Transverse colon (tissue), 4 donors: Measurements from ENCODE around the gene ZBED1. TPM values are rescaled to one million over a fixed set of nuclear protein-coding genes. Genes with fewer than 3 reads are reported as not detected.

Experiments
- DNase-seq: peaks from one replicate; pipeline ENCODE4 v3.0.0-alpha.2; 2019
- H3K27ac ChIP-seq, 4 donors: fragments of 200-600 bp; sonication (generic); 2 replicates each; pipeline ENCODE4 v1.5.1; 2016 to 2018; ENCODE audit warnings: inconsistent platforms in 4 of 4
- H3K27me3 ChIP-seq: fragments of 200-600 bp; sonication (generic); 2 replicates; pipeline ENCODE4 v1.5.1; 2017; ENCODE audit warnings: inconsistent platforms
- H3K36me3 ChIP-seq, 4 donors: fragments of 200-600 bp; sonication (generic); 2 replicates each; pipeline ENCODE4 v1.5.1; 2017 to 2019; ENCODE audit warnings: inconsistent platforms in 4 of 4
- H3K4me1 ChIP-seq, 4 donors: fragments of 200-600 bp; sonication (generic); 2 replicates each; pipeline ENCODE4 v1.5.1; 2017 to 2020; ENCODE audit warnings: inconsistent platforms in 4 of 4
- H3K4me3 ChIP-seq, 4 donors: fragments of 200-600 bp; sonication (generic); 1 replicate in 1 of 4; 2 replicates in 3 of 4; pipeline versions ENCODE4 v1.5.1 to v1.6.1; 2017 to 2019; ENCODE audit warnings: inconsistent platforms in 4 of 4
- H3K9me3 ChIP-seq, 2 donors: fragments of 200-600 bp; sonication (generic); 2 replicates each; pipeline ENCODE4 v1.5.1; 2017 to 2019; ENCODE audit warnings: inconsistent platforms in 2 of 2
- EP300 ChIP-seq: sonication (generic); formaldehyde crosslinking; IDR thresholded peaks from one replicate; pipeline ENCODE4 v1.6.1; 2017; ENCODE audit warnings: antibody characterized with exemption, low read depth
- POLR2A ChIP-seq: fragments of 450-650 bp; IDR thresholded peaks from one replicate; pipeline ENCODE4 v1.6.1; 2016; ENCODE audit warnings: antibody characterized with exemption, mild to moderate bottlenecking, moderate library complexity
- POLR2AphosphoS5 ChIP-seq, 3 donors: sonication (generic); formaldehyde crosslinking; IDR thresholded peaks; one replicate each; pipeline ENCODE4 v1.6.1; 2016; ENCODE audit warnings: antibody characterized with exemption in 3 of 3
- WGBS, 2 donors: methylation state at CpG; one replicate each; pipeline ENCODE4 v1.1.5; 2018; ENCODE audit warnings: low coverage in 1 of 2; 5-methylcytosine and 5-hydroxymethylcytosine counted together
- in situ Hi-C, 4 donors: fragments of 200-750 bp; cut with MboI; loops; one replicate each; pipeline versions ENCODE4 v1.15.0 to v1.15.1; 2017; ENCODE audit warnings: low sequenced_read_pairs in 3 of 4, low pct_ligation_motif_present in 1 of 4, low pct_unique_long_range_greater_than_20kb in 1 of 4
- intact Hi-C: fragments of 100-400 bp; cut with DNase I; formaldehyde crosslinking; loops from one replicate; pipeline ENCODE4 v1.15.1; 2023; ENCODE audit warnings: low total_unique reads
- total RNA-seq, 4 donors: library from RNA; depleted of rRNA; stranded (reverse); fragments of >200 nt; gene quantifications; one replicate each; pipeline ENCODE4 v1.1.0, GENCODE V29; 2016
- TF ChIP-seq, protein P1 (sequence below), 5 experiments: fragments of 200-600 bp in 3 of 5; fragments of 450-650 bp in 2 of 5; sonication (generic) in 3 of 5; IDR thresholded peaks; 1 replicate in 2 of 5; 2 replicates in 3 of 5; pipeline ENCODE4 v1.5.1; 2016 to 2017; ENCODE audit warnings: antibody characterized with exemption in 5 of 5, inconsistent platforms in 3 of 5, mild to moderate bottlenecking in 2 of 5, moderate library complexity in 1 of 5

The ZBED1 gene
- total RNA-seq, 4 donors from 2014 or later, result 44.0 to 94.3 (median 67.1) TPM

DNA sequence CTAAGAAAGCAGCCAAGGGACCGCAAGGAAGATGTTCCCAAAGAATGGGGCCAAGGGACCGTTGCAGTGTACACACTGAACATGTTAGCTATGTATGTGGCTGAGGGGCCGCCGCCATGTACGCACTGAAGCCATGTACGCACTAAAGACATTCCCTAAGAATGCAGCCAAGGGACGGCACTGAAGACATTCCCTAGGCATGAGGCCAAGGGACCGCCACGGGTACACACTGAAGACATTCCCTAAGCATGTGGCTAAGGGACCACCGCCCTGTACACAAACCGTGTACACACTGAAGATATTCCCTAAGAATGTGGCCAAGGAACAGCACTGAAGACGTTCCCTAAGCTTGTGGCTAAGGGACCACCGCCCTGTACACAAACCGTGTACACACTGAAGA, 54.0 kb downstream of the ZBED1 start:
- H3K36me3 ChIP-seq, result peaks cover 0 to 5% (median 0%) of the 10 kb centered on the region in 4 donors
- intact Hi-C loops (no loop called here), in situ Hi-C loops (no loop called here)
- WGBS, 2 donors, result 97% methylated on average over 14 of the region's 14 CpGs; no CpG with 5 or more reads in 1 of the 2 donors
- no peak overlapping the region for H3K27ac ChIP-seq
- H3K4me1 ChIP-seq, result peaks cover 0 to 9% (median 2%) of the 10 kb centered on the region in 4 donors
- H3K9me3 ChIP-seq, result no peaks in the 10 kb centered on the region
- TF ChIP-seq, protein P1, sequence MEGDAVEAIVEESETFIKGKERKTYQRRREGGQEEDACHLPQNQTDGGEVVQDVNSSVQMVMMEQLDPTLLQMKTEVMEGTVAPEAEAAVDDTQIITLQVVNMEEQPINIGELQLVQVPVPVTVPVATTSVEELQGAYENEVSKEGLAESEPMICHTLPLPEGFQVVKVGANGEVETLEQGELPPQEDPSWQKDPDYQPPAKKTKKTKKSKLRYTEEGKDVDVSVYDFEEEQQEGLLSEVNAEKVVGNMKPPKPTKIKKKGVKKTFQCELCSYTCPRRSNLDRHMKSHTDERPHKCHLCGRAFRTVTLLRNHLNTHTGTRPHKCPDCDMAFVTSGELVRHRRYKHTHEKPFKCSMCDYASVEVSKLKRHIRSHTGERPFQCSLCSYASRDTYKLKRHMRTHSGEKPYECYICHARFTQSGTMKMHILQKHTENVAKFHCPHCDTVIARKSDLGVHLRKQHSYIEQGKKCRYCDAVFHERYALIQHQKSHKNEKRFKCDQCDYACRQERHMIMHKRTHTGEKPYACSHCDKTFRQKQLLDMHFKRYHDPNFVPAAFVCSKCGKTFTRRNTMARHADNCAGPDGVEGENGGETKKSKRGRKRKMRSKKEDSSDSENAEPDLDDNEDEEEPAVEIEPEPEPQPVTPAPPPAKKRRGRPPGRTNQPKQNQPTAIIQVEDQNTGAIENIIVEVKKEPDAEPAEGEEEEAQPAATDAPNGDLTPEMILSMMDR (IDR thresholded peaks at IDR 0.05), result no peak
- TF ChIP-seq EP300 (no peak), POLR2A (no peak)
- no peaks in the 10 kb centered on the region for H3K27me3 ChIP-seq
- no peak overlapping the region for H3K4me3 ChIP-seq
- DNase-seq, result no peak

- Histone ChIP-seq H3K4me1 (peaks cover 0 to 4% (median 0%) of the 10 kb centered on the region in 4 donors), H3K4me3 (no peak overlapping the region), H3K27ac (no peak overlapping the region), H3K27me3 (no peaks in the 10 kb centered on the region), H3K9me3 (no peaks in the 10 kb centered on the region), H3K36me3 (peaks cover 0 to 5% (median 0%) of the 10 kb centered on the region in 4 donors)
- WGBS, 2 donors, result 95 to 100% methylated on average over 5 to 31 of the region's 31 CpGs
- intact Hi-C loops (no loop called here), in situ Hi-C loops (no loop called here)
- TF ChIP-seq POLR2AphosphoS5 (IDR thresholded peaks at IDR 0.05), result no peak
- TF ChIP-seq EP300, result no peak
- no peak for TF ChIP-seq POLR2A
- TF ChIP-seq, protein P1 (IDR thresholded peaks at IDR 0.05), result no peak
- DNase-seq, result no peak
These were observed 54.8 kb downstream of the ZBED1 start for GRCh38 chrX:2445662-2446623.

DNA sequence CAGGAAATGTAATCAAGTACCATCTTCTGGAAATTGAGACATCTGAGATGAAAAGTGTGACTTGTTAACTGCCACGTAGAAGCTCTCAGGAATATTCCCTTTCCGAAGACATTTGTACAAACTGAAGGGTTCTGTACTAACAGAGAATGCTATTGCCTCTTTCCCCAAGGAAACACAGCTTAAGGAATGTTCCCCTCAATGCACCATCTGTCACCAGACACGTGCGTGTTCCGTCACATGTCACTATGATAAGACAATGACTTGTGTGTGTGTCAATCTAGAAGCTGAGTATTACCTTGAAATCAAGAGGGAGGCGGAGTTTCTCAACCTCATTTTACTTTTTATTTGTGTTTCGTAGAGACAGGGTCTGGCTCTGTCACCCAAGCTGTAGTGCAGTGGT, 58.1 kb downstream of the ZBED1 start:
- intact Hi-C loops, result no loop called here
- DNase-seq, result no peak
- no peaks in the 10 kb centered on the region for H3K9me3 ChIP-seq
- in situ Hi-C loops, result no loop called here
- H3K27ac ChIP-seq, result no peak overlapping the region
- 91 to 92% methylated on average over 2 to 7 of the region's 7 CpGs for WGBS, 2 donors
- TF ChIP-seq POLR2AphosphoS5 (IDR thresholded peaks at IDR 0.05) (no peak), POLR2A (no peak), EP300 (no peak)
- TF ChIP-seq, protein P1 (IDR thresholded peaks at IDR 0.05), result no peak
- H3K36me3 ChIP-seq, result peaks cover 0 to 10% (median 0%) of the 10 kb centered on the region in 4 donors
- no peaks in the 10 kb centered on the region for H3K27me3 ChIP-seq
- no peaks in the 10 kb centered on the region for H3K4me1 ChIP-seq
- no peak overlapping the region for H3K4me3 ChIP-seq

DNA sequence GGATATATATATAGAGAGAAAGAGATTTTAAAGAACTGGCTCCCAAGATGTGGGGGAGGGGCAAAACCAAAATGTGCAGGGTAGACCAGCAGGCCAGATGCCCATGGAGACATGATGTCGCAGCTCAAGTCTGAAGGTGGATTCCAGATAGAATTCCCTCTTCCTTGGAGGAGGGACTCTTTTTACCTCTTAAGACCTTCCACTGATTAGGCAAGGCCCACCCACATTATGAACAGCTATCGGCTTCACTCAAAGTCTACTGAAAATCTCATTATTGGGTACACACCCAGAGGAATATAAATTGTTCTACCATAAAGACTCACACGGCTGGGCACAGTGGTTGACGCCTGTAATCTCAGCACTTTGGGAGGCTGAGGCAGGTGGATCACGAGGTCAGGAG, 59.3 kb downstream of the ZBED1 start:
- Histone ChIP-seq H3K27ac (no peak overlapping the region), H3K4me1 (no peaks in the 10 kb centered on the region), H3K4me3 (no peak overlapping the region), H3K36me3 (peaks cover 0 to 5% (median 0%) of the 10 kb centered on the region in 4 donors), H3K27me3 (no peaks in the 10 kb centered on the region), H3K9me3 (no peaks in the 10 kb centered on the region)
- in situ Hi-C loops (no loop called here), intact Hi-C loops (no loop called here)
- no peak for TF ChIP-seq POLR2A
- TF ChIP-seq POLR2AphosphoS5 (IDR thresholded peaks at IDR 0.05), result no peak
- TF ChIP-seq, protein P1 (IDR thresholded peaks at IDR 0.05), result no peak
- no peak for TF ChIP-seq EP300
- no peak for DNase-seq
- WGBS, 2 donors, result 97% methylated on average over 5 of the region's 5 CpGs; no CpG with 5 or more reads in 1 of the 2 donors
